Right atrium auricular region (tissue), 2 donors: Measurements from ENCODE around the gene SIL1. TPM values are rescaled to one million over a fixed set of nuclear protein-coding genes. Genes with fewer than 3 reads are reported as not detected.

Experiments
- DNase-seq: peaks from one replicate; pipeline ENCODE4 v3.0.0-alpha.2; 2019; ENCODE audit warnings: low spot score
- H3K27ac ChIP-seq, 2 donors: fragments of 200-600 bp; sonication (generic); 1 replicate in 1 of 2; 2 replicates in 1 of 2; pipeline ENCODE4 v1.5.1; 2016 to 2019
- H3K27me3 ChIP-seq, 2 donors: fragments of 200-600 bp; sonication (generic); one replicate each; pipeline versions ENCODE4 v1.5.1 to v1.6.0; 2017 to 2019
- H3K36me3 ChIP-seq: fragments of 200-600 bp; sonication (generic); one replicate; pipeline ENCODE4 v1.5.1; 2016
- H3K4me1 ChIP-seq, 2 donors: fragments of 200-600 bp; sonication (generic); one replicate each; pipeline versions ENCODE4 v1.5.1 to v1.6.0; 2017 to 2019
- H3K4me3 ChIP-seq, 2 donors: fragments of 200-600 bp; sonication (generic); 1 replicate in 1 of 2; 2 replicates in 1 of 2; pipeline ENCODE4 v1.5.1; 2017 to 2019; ENCODE audit warnings: mild to moderate bottlenecking in 1 of 2, moderate library complexity in 1 of 2
- H3K9me3 ChIP-seq, 2 donors: fragments of 200-600 bp; sonication (generic); one replicate each; pipeline ENCODE4 v1.5.1; 2019
- CTCF ChIP-seq, 2 donors: fragments of 200-600 bp; sonication (generic); IDR thresholded peaks; one replicate each; pipeline ENCODE4 v1.5.1; 2019; ENCODE audit warnings: antibody characterized with exemption in 2 of 2
- total RNA-seq, 2 donors: library from RNA; depleted of rRNA; stranded (reverse); fragments of >200 nt; gene quantifications; one replicate each; pipeline ENCODE4 v1.1.0, GENCODE V29; 2016

The SIL1 gene
- total RNA-seq, 2 donors from 2014 or later: 32.7 to 41.3 TPM

- no peak for DNase-seq
- H3K27me3 ChIP-seq: no peaks in the 10 kb centered on the region
- TF ChIP-seq CTCF (IDR thresholded peaks at IDR 0.05): no peak
- no peaks in the 10 kb centered on the region for H3K9me3 ChIP-seq
- no peak overlapping the region for H3K27ac ChIP-seq
- H3K4me1 ChIP-seq: peaks cover 0 to 63% of the 10 kb centered on the region in 2 donors
- H3K4me3 ChIP-seq: no peak overlapping the region
- H3K36me3 ChIP-seq: no peaks in the 10 kb centered on the region
These were observed 63.3 kb downstream of the SIL1 start for GRCh38 chr5:139134906-139135305.

DNA sequence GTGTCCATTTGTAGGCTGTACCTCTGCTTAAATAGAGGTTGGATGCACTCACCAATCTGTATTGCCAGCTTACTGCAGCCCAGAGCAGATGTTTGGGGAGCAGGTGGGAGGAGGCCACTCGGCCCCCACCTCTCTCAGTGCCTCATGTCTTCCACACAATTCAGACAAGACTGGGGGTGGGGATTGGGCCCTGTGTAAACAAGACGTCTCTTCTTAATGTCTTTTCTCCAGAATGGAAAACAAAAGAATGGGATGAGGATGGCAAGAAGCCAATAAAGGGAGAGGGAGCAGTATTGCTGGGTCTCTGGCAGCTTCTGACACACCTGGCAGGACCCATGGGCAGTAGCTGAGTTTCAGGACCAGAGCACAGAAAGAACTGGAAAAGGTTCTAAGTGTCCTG lies 64.9 kb downstream of the SIL1 start:
- Histone ChIP-seq H3K36me3 (no peaks in the 10 kb centered on the region), H3K27me3 (no peaks in the 10 kb centered on the region), H3K27ac (no peak overlapping the region), H3K4me1 (peaks cover 0 to 49% of the 10 kb centered on the region in 2 donors), H3K4me3 (no peak overlapping the region), H3K9me3 (no peaks in the 10 kb centered on the region)
- DNase-seq: no peak
- no peak for TF ChIP-seq CTCF (IDR thresholded peaks at IDR 0.05)

DNA sequence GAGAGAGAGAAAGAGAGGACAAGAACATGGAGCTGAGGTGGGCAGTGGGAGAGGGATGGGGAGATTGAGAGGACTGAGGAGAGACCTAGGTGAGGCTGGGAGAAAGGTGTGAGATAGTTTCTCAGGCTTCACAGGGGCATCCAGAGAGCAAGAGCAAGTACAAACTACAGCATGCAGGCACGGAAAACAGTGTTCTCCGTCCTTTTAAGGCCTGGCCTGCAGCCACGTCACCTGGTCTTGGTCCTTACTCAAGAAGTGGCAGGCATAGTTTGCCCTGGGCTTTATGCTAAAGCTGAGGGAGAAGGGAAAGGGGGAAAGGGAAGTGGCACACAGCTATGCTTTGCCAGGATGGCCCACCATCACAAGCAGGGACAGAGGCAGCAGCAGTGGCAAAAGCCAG lies 65.7 kb downstream of the SIL1 start:
- H3K27ac ChIP-seq: peak overlapping the region; percentile 82 to 93
- no peak for TF ChIP-seq CTCF (IDR thresholded peaks at IDR 0.05)
- DNase-seq: no peak
- H3K4me1 ChIP-seq: peaks cover 0 to 42% of the 10 kb centered on the region in 2 donors
- no peaks in the 10 kb centered on the region for H3K27me3 ChIP-seq
- H3K9me3 ChIP-seq: no peaks in the 10 kb centered on the region
- no peak overlapping the region for H3K4me3 ChIP-seq
- H3K36me3 ChIP-seq: no peaks in the 10 kb centered on the region

DNA sequence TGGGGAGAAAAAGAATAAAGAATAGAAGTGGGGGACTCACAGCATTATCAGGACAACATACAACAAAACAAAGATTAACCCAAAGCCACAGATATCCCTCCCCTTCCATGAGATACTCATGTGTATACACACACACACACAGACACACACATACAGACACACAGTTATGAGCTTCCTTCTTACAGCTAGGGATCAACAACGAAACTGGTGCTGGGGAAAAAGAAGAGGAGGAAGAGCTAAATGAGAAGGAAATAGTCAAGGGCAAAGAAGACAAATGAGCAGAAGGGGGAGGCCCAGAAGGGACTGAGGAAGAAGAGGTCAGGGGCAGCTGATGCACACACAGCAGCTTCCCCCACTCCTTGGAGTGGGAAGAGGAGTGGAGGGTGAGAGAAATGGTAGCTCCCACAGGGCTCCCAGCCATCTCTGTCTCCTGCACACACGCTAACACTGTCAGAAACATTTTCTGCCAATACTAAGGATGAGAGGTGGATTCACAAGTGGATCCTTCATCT lies 66.2 kb downstream of the SIL1 start:
- no peak for TF ChIP-seq CTCF (IDR thresholded peaks at IDR 0.05)
- H3K4me1 ChIP-seq: peaks cover 0 to 44% of the 10 kb centered on the region in 2 donors

GRCh38 chr5:139131465-139131864 lies 66.7 kb downstream of the SIL1 start:
- DNase-seq: peak; percentile 64
- no peak for TF ChIP-seq CTCF (IDR thresholded peaks at IDR 0.05)
- H3K27ac ChIP-seq: peak overlapping the region; percentile 82 to 93
- H3K9me3 ChIP-seq: no peaks in the 10 kb centered on the region
- H3K27me3 ChIP-seq: no peaks in the 10 kb centered on the region
- peak overlapping the region in 1 of 2 donors; percentile 32 for H3K4me3 ChIP-seq
- H3K36me3 ChIP-seq: no peaks in the 10 kb centered on the region
- peaks cover 0 to 49% of the 10 kb centered on the region in 2 donors for H3K4me1 ChIP-seq

More for the DNA sequence above, 66.2 kb downstream of the SIL1 start:
- Histone ChIP-seq H3K4me3 (no peak overlapping the region), H3K36me3 (no peaks in the 10 kb centered on the region), H3K27me3 (no peaks in the 10 kb centered on the region), H3K27ac (peak overlapping the region; percentile 82 to 93), H3K9me3 (no peaks in the 10 kb centered on the region)
- DNase-seq: no peak

DNA sequence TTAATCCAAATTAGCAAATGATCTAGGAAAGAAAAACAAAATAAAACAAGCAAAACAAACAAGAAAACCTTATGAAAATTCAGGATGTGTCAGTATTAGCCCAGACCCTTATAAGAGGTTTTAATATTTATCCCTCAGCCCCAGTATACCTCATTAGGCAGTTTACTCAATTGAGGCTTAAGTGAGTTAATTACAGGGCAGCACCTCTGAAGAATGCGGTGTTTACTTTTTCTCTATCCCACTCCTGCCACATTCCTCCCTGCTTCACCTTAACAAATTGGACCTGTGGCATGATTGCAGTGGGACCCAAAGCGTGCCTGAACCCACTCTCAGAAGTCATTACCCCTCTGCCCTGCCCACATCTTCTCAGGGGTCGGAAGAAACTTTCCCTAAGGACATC lies 67.1 kb downstream of the SIL1 start:
- no peaks in the 10 kb centered on the region for H3K9me3 ChIP-seq
- no peaks in the 10 kb centered on the region for H3K36me3 ChIP-seq
- no peak for DNase-seq
- H3K4me3 ChIP-seq: peak overlapping the region in 1 of 2 donors; percentile 32
- peak overlapping the region; percentile 82 to 93 for H3K27ac ChIP-seq
- no peaks in the 10 kb centered on the region for H3K27me3 ChIP-seq
- peaks cover 0 to 52% of the 10 kb centered on the region in 2 donors for H3K4me1 ChIP-seq
- TF ChIP-seq CTCF (IDR thresholded peaks at IDR 0.05): no peak
